Measurements from ENCODE around the gene ITPA.
"Not testable (repeated sequence)": the region's sequence is repeated elsewhere in the genome, so short reads cannot be mapped to it uniquely, and the experiment has no call there.

ITPA gene

DNA sequence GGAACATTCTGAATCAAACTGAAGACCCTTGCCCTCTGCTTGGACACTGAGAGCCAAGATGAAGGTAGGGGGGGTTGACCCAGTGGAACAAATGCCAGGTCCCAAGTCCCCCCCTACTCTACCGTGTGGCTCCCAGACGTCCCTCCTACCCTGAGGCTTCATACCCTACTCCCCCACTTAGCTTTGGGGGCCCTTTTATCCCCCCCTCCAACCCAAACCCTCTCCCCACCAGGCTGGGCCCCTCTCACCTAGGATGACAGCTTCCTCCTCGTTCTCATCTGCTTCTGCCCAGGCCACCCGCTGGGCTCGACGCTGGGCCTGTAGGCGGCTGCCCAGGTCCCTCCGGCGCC lies 6.4 kb upstream of the ITPA start:
- no peak for DNase-seq

DNA sequence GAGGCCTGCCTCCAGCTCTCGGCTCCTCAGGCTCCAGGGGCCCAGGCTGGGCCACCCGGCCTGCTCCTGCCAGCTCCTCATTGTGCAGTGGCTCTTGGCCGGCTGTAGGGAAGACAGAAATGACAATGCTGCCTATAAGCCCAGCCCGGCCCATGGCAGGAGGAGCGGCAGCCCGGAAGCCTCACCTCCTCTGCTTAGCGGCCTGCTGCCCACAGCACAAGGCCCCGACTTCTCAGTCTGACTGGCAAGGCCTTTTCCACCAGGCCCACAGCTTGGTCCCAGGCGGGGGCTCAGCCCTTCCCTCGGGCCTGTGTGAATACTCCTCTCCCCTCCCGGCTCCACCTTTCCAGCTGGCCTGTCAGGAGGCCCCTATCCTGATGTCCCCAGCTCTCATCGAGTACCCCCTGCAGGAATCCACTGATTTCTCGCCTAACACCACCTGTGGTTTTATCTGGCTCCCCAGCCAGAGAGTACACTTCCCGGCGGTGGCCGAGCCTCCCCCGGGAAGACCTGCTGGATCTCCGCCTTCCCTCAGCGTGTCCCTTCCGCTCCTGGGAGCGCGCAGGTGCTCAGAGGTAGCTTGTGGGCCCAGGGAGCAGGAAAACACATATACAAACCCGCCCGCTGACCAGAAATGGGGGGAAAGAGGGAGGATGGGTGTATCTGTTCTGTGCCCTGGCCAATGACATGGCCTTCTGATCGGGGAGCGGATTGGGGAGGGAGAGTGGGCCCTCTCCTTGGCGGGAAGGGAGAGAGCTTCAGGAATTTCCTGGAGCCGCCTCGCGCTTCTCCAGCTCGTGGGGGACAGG lies 5.8 kb upstream of the ITPA start:
- DNase-seq = peak; percentile 77

- DNase-seq = peak; percentile 95
Measured at GRCh38 chr20:3204124-3204794, 5.0 kb upstream of the ITPA start, which contains the start of gene DDRGK1. Gene DDRGK1 (minus strand): TSS chr20:3204682. CDS start chr20:3204627, 55 bp downstream.

DNA sequence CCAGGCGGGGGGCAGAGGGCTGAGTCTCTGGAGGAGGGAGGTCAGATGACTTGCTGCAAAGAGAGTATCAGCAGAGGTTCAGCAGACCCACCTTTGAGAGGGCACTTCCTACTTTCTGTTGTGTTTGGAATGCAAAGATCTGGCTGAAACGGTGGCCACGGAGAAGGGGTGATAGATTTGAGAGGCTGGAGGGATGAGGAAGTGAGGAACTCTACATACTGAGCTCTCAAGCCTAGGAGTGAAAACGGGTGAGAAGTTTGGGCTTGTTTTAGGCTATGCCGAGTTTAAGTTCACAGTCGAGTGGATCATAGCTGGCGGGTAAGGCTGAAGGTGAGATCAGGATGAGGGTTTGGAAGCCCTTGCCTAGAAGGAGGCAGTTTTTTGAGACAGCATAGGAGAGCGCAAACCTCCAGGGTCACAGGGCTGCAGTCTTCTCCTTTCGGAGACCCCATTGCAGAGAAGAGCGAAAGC lies 477 bp upstream of the ITPA start:
- no peak for DNase-seq

- DNase-seq = peak; percentile 49
Measured at GRCh38 chr20:3209946-3210317, 634 bp downstream of the ITPA start.

GRCh38 chr20:3210346-3210745 lies 1.0 kb downstream of the ITPA start:
- DNase-seq = no peak

- no peak for DNase-seq
Measured at GRCh38 chr20:3213226-3213625, 3.9 kb downstream of the ITPA start.

- not testable (repeated sequence) for DNase-seq
Measured at GRCh38 chr20:3215359-3215917, 6.1 kb downstream of the ITPA start.

DNA sequence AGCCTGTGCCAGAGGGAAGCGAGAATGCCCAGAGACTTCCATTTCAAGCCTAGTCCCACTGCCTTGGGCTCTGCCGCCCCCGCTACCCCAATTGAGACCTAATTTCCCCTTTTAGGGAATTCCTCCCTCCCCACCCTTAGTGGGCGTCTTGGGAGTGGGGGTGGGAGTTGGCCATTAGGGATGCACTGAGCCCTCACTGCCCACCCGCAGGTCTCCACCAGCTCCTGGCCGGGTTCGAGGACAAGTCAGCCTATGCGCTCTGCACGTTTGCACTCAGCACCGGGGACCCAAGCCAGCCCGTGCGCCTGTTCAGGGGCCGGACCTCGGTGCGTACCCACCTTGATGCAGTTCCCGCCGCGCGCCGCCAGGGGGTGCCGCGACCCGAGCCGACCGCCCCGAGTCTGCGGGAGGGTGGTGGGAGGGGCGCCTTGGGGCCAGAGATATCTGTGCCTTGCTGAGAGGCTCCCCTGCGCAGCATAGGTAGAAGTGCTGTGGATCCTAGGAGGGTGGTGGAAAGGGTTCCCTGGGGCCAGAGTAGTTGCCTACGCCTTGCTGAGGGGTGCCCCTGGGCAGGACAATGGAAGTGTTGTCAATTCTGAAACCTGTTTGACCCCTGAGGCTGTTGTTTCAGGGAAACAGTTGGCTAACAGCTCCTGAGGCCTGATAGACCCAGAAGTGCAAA lies 9.2 kb downstream of the ITPA start:
- peak; percentile 84 for DNase-seq

DNA sequence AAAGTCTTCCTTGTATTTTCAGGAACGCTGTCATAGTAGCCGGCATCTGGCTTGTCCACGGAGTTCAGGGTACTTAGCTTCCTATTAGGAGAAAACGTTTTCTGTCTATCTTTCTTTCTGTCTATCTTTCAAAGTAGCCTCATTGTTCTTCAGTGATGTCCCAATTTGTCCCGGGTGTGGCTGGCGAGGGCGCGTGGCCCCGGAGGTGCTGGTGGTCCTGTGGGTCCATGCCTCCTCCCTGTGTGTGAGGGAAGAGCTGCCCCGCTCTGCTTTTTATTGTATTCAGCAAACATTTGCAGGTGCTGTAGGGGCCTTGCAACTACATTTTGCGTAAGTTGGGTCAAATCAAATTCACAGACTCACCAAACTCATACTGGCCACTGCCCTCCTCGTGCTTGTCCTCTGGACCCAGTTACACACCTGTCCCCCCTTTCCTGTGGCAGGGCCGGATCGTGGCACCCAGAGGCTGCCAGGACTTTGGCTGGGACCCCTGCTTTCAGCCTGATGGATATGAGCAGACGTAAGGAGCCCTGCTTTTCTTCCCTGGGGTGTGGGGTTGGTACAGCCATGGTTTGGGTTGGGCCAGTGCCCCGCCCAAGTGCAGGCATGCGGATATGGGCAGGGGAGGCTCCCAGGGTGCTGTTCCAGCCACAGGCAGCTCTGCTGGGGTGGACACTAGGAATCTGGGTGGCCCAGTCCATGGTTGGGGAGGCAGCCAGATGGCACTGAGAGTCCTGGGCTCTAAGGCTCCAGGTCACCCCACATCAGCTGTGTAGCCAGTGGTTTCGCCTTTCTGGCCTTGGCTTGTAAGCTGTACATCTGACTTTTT lies 12.3 kb downstream of the ITPA start:
- no peak for DNase-seq

- peak; percentile 79 for DNase-seq
Measured at GRCh38 chr20:3222635-3223600, 13.6 kb downstream of the ITPA start.

DNA sequence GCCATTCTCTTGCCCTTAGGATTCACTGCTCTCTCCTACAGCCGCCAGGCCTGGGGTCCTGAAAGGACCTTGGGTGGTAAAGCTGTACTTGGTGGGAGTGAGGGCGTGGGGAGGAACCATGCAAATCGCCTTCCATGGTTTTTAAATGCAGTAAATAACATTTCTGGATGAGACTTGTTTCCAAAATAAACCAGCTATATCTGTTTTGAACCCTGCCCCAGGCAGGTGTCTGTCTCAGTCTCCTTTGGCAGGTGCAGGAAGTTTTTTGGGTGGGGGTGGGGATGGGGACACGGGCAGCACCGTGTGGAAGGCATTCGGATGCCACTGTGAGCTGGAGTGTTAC lies 14.3 kb downstream of the ITPA start:
- no peak for DNase-seq

- no peak for DNase-seq
Measured at GRCh38 chr20:3223994-3224680, 14.8 kb downstream of the ITPA start.

DNA sequence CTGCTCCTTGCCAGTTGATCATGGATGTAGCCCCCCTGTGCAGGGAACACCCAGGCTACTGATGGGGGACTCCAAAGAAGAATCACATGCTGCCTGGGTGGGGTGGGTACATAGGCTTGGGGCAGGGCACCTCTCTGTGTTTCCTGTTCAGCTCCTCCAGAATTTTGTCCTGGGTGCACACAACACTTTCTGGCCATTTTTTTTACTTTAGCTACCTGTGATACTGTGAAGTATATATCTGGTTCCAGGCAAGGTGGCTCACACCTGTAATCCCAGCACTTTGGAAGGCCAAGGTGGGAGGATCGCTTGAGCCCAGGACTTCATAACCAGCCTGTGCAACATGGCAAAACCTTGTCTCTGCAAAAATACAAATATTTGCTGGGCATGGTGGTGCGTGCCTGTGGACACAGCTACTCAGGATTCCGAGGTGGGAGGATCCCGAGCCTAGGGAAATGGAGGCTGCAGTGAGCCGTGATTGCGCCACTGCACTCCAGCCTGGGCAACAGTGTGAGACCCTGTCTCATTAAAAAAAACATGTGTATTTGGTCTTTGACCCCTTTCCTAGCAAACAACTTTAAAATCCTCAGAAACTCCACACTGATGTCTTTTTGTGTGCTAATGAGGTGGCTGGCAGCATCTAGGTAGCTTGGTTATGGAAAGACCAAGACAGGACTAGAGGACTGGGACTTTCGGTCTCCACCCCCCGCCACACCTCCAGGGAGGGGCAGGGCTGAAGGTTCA lies 15.6 kb downstream of the ITPA start:
- peak; percentile 33 for DNase-seq

DNA sequence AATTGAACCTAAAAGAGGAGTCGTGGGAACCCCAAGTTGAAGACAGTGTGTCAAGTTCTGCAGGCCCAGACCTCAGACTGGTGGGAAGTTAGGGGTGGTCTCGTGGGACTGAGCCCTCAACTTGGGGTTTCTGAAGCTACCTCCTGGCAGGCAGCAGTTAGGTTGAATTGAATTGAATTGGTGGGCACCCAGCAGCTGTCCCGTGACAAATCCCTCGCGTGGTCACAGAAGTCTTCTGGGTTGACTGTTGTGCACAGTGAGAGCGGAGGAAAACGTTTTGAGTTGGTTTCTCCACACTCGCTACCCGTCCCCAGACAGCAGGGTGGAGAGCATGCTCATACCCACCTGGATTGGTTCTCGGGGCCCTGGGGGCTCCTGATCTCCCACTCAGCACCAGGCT lies 16.8 kb downstream of the ITPA start:
- no peak for DNase-seq

- DNase-seq = no peak
Measured at GRCh38 chr20:3226864-3227263, 17.6 kb downstream of the ITPA start.

DNA sequence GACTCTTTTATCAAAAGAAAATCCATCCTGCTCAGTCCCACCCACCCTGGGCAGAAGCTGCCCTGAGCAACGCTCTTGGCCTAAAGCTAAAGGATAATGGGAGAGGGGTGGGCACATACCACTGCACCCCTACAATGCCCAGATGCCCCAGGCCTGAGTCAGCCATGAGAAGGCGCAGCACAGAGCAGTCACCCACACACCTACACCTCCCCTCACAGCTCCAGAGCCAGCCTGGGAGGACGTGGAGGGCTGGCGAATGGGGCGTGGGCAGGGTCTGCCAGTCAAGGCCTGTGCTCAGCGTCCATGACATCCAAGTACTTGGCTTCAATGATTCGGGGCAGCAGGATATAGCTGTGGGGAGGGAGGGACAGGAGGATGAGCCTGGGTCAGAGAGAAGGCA lies 18.2 kb downstream of the ITPA start:
- no peak for DNase-seq

GRCh38 chr20:3227936-3228749 lies 18.8 kb downstream of the ITPA start:
- no peak for DNase-seq

DNA sequence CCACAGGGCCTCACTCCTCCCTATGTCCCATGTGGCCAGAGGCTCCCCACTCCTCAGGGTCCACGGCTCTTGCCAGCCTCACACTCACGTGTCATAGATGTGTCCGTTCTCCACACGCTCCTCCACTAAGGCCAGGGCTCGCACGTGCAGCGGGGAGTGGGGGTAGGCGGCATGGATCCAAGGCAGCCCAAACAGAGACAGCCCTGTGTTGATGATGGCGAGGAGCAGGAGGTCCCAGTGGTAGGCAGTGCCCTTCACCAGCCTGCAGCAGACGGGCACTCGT lies 19.4 kb downstream of the ITPA start:
- DNase-seq = no peak

Measured in hematopoietic multipotent progenitor cell treated with erythropoietin and hydrocortisone succinate and interleukin-3 and kit ligand, for 4 days (in vitro differentiated cells).